HepG2 (cell line): ENCODE results near the gene RAET1L. TPM values are rescaled to one million over a fixed set of nuclear protein-coding genes. Genes with fewer than 3 reads are reported as not detected.

Experiments
- CAMTA2 ChIP-seq: sonication (generic); formaldehyde crosslinking; IDR thresholded peaks from 2 replicates; pipeline ENCODE4 v1.4.0; 2020; ENCODE audit warnings: mild to moderate bottlenecking, missing genetic modification reagents, borderline replicate concordance
- EZH2 ChIP-seq: conservative IDR thresholded peaks from 2 replicates; pipeline ENCODE4 v1.6.1; 2012; ENCODE audit warnings: mild to moderate bottlenecking, low read depth, low read length, moderate library complexity
- GTF3A ChIP-seq: sonication (generic); formaldehyde crosslinking; conservative IDR thresholded peaks from 2 replicates; pipeline ENCODE4 v1.4.0; 2020; ENCODE audit warnings: mild to moderate bottlenecking, missing genetic modification reagents
- HDAC2 ChIP-seq: sonication (generic); formaldehyde crosslinking; IDR thresholded peaks from 2 replicates; pipeline ENCODE4 v1.4.0; 2020; ENCODE audit warnings: missing genetic modification reagents
- IKZF5 ChIP-seq: IDR thresholded peaks from 2 replicates; pipeline ENCODE4 v1.6.1; 2018; ENCODE audit warnings: missing genetic modification reagents, mild to moderate bottlenecking, missing compliant biosample characterization
- KDM1A ChIP-seq: IDR thresholded peaks from 2 replicates; pipeline ENCODE4 v1.6.1; 2016; ENCODE audit warnings: missing compliant biosample characterization
- MAFG ChIP-seq: sonication (generic); formaldehyde crosslinking; IDR thresholded peaks from 2 replicates; pipeline ENCODE4 v1.5.1; 2020; ENCODE audit warnings: mild to moderate bottlenecking, missing genetic modification reagents
- SOX13 ChIP-seq, 3 experiments: fragments of 450-650 bp in 1 of 3; sonication (generic) in 1 of 3; formaldehyde crosslinking in 1 of 3; IDR thresholded peaks in 2 of 3; conservative IDR thresholded peaks in 1 of 3; 2 replicates each; pipeline versions ENCODE4 v1.5.0 to v1.6.1; 2016 to 2020; ENCODE audit warnings: antibody characterized with exemption in 1 of 3, mild to moderate bottlenecking in 1 of 3, missing compliant biosample characterization in 1 of 3, missing genetic modification reagents in 1 of 3, moderate library complexity in 1 of 3
- SP140L ChIP-seq: sonication (generic); formaldehyde crosslinking; IDR thresholded peaks from 2 replicates; pipeline ENCODE4 v1.4.0; 2020; ENCODE audit warnings: missing genetic modification reagents, borderline replicate concordance
- THYN1 ChIP-seq: sonication (generic); formaldehyde crosslinking; IDR thresholded peaks from 2 replicates; pipeline ENCODE4 v1.8.1; 2023; ENCODE audit warnings: low read depth, mild to moderate bottlenecking, moderate library complexity, missing genetic modification reagents, borderline replicate concordance
- TOPORS ChIP-seq: sonication (generic); formaldehyde crosslinking; IDR thresholded peaks from 2 replicates; pipeline ENCODE4 v1.8.0; 2023; ENCODE audit warnings: mild to moderate bottlenecking, missing genetic modification reagents
- ZFP1 ChIP-seq: IDR thresholded peaks from 2 replicates; pipeline ENCODE4 v1.6.1; 2016
- ZIK1 ChIP-seq: sonication (generic); formaldehyde crosslinking; IDR thresholded peaks from 2 replicates; pipeline ENCODE4 v1.5.0; 2020; ENCODE audit warnings: mild to moderate bottlenecking, low read depth, missing genetic modification reagents, borderline replicate concordance
- ZNF253 ChIP-seq: sonication (generic); formaldehyde crosslinking; IDR thresholded peaks from 2 replicates; pipeline ENCODE4 v1.8.0; 2022; ENCODE audit warnings: mild to moderate bottlenecking, missing genetic modification reagents, borderline replicate concordance
- ZNF275 ChIP-seq: sonication (generic); formaldehyde crosslinking; IDR thresholded peaks from 2 replicates; pipeline ENCODE4 v1.8.0; 2022; ENCODE audit warnings: missing genetic modification reagents, mild to moderate bottlenecking, inconsistent platforms, borderline replicate concordance
- ZNF878 ChIP-seq: sonication (generic); formaldehyde crosslinking; IDR thresholded peaks from 2 replicates; pipeline ENCODE4 v1.8.1; 2023; ENCODE audit warnings: mild to moderate bottlenecking, missing genetic modification reagents, moderate library complexity
- polyA plus RNA-seq, 8 experiments: library from polyadenylated mRNA; depleted of rRNA in 3 of 8; stranded (reverse) in 7 of 8; unstranded in 1 of 8; fragments of >200 nt; fragmentation: Illumina TruSeq in 4 of 8; extraction: Trizol in 4 of 8; gene quantifications; 2 replicates each; pipeline versions ENCODE4 v1.2.1 to v1.2.3, GENCODE V29; 2011 to 2016; ENCODE audit warnings: low read depth in 4 of 8, missing spikeins in 1 of 8, mixed read lengths in 1 of 8; ENCODE audit not compliant: insufficient read depth in 1 of 8
- total RNA-seq, 5 experiments: library from RNA; depleted of rRNA; stranded (reverse); fragments of >200 nt; fragmentation: Illumina TruSeq; extraction: Trizol; gene quantifications; 2 replicates each; pipeline ENCODE4 v1.2.3, GENCODE V29; 2016; ENCODE audit warnings: low read depth in 1 of 5

Gene RAET1L
- total and polyA plus RNA-seq, 2 of the 13 experiments (the other 11 are each of a cell fraction or from before 2014, with no cell fraction given): not detected

GRCh38 chr6:150058986-150059385, 33.7 kb upstream of the RAET1L start (continued):
- TF ChIP-seq ZNF253 (CRISPR knock-in tag) (no peak), THYN1 (CRISPR knock-in tag) (no peak), ZNF878 (no peak), HDAC2 (CRISPR knock-in tag) (no peak), KDM1A (CRISPR knock-in tag) (no peak), ZNF275 (CRISPR knock-in tag) (no peak), MAFG (no peak), SOX13 (IDR thresholded peaks at IDR 0.05) (no peak), SOX13 (CRISPR knock-in tag; conservative IDR thresholded peaks at IDR 0.05 in 1 of 2, IDR thresholded peaks at IDR 0.05 in 1 of 2) (no peak), EZH2 (no peak), IKZF5 (CRISPR knock-in tag) (no peak), CAMTA2 (no peak), ZIK1 (CRISPR knock-in tag) (no peak), SP140L (CRISPR knock-in tag) (no peak), ZFP1 (CRISPR knock-in tag) (no peak), TOPORS (CRISPR knock-in tag) (no peak), GTF3A (CRISPR knock-in tag) (no peak)
